NCI-H2081 treated with DMSO at 0.1 percent for 48 hours (cell line): ENCODE results near the gene LSMEM2.
"Not testable (repeated sequence)": the region's sequence is repeated elsewhere in the genome, so short reads cannot be mapped to it uniquely, and the experiment has no call there.

Source experiments
- DNase-seq: peaks from one replicate; lab custom pipeline; 2025; lab: John Stamatoyannopoulos, UW

The LSMEM2 gene

GRCh38 chr3:50298836-50299637 is 20.1 kb downstream of the LSMEM2 start, which contains the start of the genes HYAL3 and NAA80:
Gene HYAL3, minus strand, starts transcription at chr3:50299405. Its CDS starts 3,803 bp downstream, at chr3:50295602.
Gene NAA80, minus strand, starts transcription at chr3:50299405. Its CDS starts 1,942 bp downstream, at chr3:50297463.
- peak; percentile 73 for DNase-seq

DNA sequence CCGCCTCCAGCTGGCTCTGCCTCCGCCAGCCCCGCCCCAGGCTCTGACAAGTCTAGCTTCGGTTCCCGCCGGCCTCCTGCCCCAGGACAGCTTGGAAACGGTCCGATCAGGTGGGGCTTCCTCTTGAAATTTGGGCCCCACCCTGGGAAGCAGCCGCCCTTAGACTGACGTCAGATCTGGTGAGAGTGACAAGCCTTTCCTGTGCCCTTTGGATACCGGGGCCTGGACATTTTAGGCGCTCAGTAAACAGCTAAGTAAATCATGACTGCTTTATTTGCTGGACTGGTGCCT is 20.7 kb downstream of the LSMEM2 start:
- no peak for DNase-seq

DNA sequence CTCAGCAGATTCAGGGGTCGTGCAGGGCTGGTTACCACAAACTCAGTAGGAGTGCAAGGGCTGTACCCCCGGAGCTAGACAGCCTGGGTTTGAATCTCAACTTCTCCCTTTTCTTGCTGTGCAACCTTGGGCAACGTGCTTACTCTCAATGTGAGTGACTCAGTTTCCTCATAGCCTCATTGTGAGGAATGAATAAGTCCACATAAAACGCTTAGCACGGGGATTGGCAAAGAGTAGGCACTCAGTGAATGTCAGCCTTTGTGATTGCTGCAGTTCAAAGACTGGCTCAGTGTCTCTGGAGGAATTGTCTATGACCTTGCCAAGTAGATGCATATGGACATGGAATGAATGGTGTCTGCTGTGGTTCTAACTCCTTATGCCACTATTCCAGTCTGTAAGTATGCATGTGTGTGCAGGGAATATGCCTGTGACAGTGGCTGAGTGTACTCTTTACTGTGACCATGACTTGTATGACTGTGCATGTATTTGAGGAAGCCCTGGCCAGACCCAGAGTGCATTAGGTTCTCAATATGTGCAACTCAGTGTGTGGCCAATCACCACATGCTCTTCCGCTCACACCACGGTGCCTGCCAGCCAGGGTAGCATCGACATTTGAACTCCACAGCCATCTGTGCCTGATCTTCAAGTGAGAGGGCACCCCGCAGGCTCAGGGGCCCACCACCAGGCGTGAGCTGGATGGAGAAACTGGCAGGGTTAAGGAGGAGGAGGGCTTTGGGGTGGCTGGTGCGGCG is 21.2 kb downstream of the LSMEM2 start:
- DNase-seq: no peak

- DNase-seq: no peak
Observed at GRCh38 chr3:50300681-50301254, 21.9 kb downstream of the LSMEM2 start.

GRCh38 chr3:50302095-50303012 is 23.5 kb downstream of the LSMEM2 start:
- DNase-seq: no peak

DNA sequence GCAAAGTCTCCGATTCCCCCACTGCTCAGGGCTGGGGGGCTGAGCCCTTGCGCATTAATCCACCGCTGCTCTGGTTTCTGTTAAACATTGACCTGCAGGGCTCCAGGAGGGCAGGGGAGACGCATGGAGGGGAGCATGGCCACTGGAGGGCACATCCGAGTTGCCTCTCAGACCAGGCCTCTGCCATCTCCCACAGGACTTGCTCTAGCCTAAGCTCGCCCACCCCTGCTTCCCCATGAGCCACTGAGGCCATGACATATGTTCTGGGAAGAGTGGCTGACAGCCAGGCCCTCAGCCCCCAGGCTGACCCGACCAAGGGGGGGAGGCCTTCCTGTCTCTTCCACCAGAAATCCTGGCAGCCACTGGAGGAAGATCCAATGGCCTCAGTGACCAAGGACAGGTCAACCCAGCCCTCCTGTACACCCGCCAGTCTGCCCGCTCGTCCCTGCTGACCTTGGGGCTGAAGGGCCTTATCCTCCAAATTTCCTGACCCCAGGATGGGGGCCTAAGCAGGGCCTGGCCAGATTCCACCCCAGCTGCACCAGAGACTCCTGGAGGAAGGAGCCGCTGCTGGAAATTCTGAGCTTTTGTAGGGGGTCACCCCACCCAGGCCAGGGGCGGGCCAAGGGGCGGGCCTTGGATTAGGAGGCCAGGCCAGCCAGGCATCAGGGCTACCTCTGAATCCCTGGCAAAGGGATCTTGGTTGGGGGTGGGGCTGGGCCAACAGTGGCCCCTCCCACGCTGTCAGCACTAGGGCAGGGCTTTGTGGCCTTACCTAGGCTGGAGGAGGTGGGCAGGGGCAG is 24.3 kb downstream of the LSMEM2 start, which contains the start of gene HYAL1:
HYAL1 (minus strand) TSS at position 562 of the 803 bp plus-strand sequence. CDS start 618 bp downstream, outside the sequence.
- no peak for DNase-seq

- DNase-seq: no peak
Observed at GRCh38 chr3:50304601-50305000, 25.7 kb downstream of the LSMEM2 start.

DNA sequence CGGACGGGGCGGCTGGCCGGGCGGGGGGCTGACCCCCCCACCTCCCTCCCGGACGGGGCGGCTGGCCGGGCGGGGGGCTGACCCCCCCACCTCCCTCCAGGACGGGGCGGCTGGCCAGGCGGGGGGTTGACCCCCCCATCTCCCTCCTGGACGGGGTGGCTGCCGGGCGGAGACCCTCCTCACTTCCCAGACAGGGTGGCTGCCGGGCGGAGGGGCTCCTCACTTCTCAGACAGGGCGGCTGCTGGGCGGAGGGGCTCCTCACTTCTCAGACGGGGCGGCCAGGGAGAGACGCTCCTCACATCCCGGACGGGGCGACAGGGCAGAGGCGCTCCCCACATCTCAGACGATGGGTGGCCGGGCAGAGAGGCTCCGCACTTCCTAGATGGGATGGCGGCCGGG is 33.2 kb downstream of the LSMEM2 start:
- DNase-seq: not testable (repeated sequence)

- no peak for DNase-seq
Observed at GRCh38 chr3:50314342-50314741, 35.5 kb downstream of the LSMEM2 start.

DNA sequence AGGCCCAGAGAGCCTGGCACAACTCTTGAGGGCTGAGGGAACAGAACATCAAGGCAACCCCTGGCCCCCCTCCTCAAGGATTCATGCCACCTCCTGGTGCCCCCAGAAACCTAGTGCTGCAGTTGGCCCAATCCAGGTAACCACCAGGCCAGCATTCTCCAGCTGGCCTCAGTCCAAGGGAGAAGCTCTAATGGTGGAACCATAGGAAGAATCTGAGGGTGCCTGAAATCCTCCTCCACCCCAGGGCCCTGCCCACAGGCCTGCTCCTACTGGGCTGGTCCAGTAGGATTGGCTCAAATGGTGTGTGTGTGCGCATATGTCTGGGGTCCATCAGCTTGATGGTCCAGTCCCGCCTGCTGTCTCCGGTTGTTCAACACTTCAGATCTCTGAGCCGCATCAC is 35.9 kb downstream of the LSMEM2 start:
- DNase-seq: no peak

DNA sequence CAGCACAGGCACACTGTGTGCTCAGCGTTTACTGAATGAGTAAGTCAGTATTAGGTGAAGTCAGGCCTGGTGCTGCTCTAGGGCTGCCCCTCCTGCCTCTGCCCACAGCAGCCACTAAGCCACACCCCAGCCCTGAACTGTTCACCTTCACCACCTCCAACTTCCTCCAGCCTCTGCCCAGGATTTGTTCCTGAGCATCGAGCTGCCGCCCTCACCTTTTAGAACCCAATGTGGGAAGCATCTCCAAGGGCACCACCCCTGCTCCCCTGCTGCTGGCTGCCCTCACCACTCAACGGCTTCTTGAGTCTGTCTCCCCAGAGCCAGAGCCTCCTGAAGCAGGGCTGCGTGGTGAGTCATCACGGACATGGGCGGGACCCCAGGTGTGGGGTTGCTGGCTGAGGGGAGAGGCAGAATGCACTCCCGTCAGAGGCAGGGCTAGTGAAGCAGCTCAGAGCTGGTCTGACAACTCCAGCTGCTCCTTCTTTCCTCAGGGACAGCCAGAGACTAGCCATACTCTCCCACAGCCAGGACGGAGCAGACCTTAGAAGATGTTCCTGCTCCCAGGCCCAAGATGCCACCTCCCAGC is 37.9 kb downstream of the LSMEM2 start:
- DNase-seq: no peak

GRCh38 chr3:50317300-50317699 is 38.4 kb downstream of the LSMEM2 start:
- no peak for DNase-seq

- DNase-seq: no peak
Observed at GRCh38 chr3:50318163-50318562, 39.3 kb downstream of the LSMEM2 start.

DNA sequence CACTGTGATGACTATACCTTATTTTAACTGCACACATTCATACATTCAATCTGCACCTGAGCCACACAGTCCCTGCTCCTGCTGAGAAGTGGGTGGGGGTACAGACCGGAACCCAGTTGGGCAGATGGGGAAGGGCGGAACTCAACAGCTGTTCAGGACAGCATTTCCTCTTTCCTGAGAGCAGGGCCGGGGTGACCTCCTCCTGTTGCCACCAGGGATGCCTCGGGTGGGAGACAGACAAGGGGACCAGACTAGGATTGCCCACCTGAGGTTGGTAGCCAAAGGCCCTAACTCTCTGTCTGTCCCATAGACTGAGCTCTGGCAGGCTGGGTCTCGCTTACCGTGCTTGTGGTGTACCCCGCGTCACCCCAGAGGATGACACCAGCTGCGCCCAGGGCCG is 39.7 kb downstream of the LSMEM2 start:
- DNase-seq: no peak

DNA sequence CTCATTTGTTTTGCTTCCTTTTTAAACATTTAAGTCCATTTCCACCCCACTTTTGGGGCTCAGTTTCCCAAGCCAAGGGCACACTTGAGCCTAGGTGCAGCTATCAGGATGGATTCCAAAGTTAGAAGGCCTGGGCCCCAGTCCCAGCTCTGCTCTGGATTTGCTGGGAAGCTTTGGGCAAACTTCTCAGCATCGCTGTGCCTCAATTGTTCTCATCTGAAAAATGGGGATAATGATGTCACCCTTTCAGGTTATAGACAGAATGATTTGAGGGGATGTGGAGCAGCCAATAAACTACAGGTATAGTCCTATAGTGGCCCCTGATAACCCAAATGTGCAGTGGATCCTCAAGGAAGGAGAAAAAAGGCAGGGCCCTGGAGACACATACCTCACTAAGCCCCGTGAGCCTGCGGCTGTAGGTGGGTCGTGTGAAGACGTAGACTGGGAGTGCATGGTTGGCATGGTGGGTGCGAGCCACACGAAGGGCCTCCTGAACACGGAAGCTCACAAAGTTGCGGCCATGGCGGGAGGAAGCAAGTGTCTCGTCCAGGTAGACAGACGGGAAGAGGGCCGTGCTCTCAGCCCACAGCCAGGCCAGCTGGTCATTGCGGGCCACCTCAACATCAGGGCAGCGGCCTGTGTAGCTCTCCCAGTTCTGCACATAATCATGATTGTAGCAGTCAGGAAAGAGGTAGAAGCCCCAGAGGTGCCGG is 40.5 kb downstream of the LSMEM2 start:
- DNase-seq: no peak

- no peak for DNase-seq
Observed at GRCh38 chr3:50319894-50320625, 41.2 kb downstream of the LSMEM2 start.

DNA sequence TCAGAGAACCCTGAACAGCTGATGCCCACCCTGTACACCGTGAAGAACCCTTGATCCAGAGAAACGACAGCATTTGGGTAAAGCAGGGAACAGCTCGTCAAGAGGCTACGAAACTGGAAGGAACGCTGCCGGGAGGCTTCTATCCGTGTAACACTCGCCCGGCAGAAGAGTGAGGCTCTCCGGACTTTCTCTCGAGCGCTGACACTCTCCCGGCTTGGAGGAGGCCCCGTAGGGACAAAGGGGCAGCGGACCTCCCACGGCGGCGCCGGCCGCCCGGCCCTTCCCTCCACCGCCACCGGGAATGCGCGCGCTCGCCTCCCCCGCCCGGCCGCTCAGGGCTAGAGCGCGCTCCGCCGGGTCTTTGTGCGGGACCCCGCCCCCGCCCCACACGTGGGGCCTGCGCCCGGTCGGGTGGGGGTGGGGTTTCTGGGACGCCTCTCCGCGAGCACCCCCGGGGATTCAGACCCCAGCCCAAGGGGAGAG is 42.0 kb downstream of the LSMEM2 start:
- DNase-seq: no peak

DNA sequence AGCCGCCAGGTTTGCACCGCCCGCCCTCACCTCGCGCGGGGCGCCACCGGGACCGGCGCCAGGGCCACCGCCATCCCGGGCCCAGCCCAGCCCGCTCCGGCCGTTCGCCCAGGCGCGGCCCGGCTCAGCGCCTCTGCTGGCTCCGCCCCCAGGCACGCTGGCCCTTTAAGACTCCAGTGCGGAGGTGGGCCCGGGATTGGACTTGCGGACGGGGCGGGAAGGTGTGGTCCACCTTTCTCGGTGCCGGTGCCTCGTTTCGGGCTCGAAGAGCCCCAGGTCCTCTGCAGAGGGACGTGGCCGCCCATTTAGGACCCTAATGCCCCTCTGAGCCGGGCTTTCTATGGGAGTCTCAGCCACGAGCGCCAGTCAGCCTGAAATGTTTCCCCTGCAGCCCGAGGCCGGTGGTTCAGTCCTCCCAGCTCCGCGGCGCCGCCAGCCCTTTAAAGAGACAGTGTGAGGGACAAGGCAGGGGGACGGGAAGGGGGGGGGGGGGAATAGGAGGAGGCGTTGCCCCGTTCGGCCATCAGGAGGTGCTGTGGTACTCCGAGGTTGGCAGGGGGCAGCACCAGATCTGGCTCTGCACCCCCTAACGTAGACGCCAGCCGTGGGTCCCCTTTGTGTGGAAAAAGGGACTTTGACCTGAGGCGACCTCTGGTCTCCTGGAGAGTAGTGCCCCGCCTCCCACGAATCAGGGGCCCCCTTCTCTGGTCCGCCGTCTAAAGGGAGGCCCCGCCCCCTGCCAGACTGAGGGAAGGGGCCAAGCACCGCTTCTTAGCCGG is 42.6 kb downstream of the LSMEM2 start:
- DNase-seq: no peak

DNA sequence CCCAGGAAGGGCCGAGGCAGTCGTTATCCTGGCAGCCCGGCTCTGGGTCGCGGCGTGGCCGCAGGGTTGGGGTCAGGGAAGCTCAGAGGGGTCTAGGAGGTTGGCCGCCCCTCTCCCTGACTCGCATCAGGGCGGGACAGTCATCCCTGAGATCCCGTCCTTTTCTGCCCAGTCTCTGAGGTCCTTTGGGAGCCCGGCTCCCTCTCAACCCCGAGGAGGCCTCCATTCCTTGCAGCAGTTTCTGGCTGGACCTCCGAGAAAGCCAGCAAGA is 43.2 kb downstream of the LSMEM2 start:
- DNase-seq: no peak
